Natural killer cell (primary cell): Measurements from ENCODE around the gene TNFAIP3. TPM values are rescaled to one million over a fixed set of nuclear protein-coding genes. Genes with fewer than 3 reads are reported as not detected.

Experiments
- ATAC-seq, 3 donors: fragments of 150-1000 bp in 2 of 3; fragments of 200-7000 bp in 1 of 3; cut with Tn5 transposase; 1 replicate in 1 of 3; 2 replicates in 2 of 3; pipeline ENCODE4 v1.10.0; 2021; ENCODE audit warnings: mild to moderate bottlenecking in 2 of 3, moderate library complexity in 2 of 3
- DNase-seq, 2 donors: peaks; one replicate each; pipeline versions ENCODE4 v3.0.0 to v3.0.0-alpha.2; 2013 to 2021; ENCODE audit warnings: mixed read lengths in 1 of 2
- H3K27ac ChIP-seq: one replicate; pipeline ENCODE4 v1.5.1; 2013; ENCODE audit warnings: mild to moderate bottlenecking, low read length
- H3K27me3 ChIP-seq: one replicate; pipeline ENCODE4 v1.6.1; 2013; ENCODE audit warnings: low read length; ENCODE audit not compliant: control insufficient read depth, insufficient read depth
- H3K36me3 ChIP-seq: one replicate; pipeline ENCODE4 v1.6.1; 2013; ENCODE audit warnings: low read length; ENCODE audit not compliant: control insufficient read depth, insufficient read depth
- H3K4me1 ChIP-seq: one replicate; pipeline ENCODE4 v1.6.1; 2013; ENCODE audit warnings: low read length; ENCODE audit not compliant: control insufficient read depth, insufficient read depth
- H3K4me3 ChIP-seq: one replicate; pipeline ENCODE4 v1.5.1; 2013; ENCODE audit warnings: low read length
- H3K9me3 ChIP-seq: one replicate; pipeline ENCODE4 v1.6.1; 2013; ENCODE audit warnings: low read length; ENCODE audit not compliant: control insufficient read depth, insufficient read depth
- H3K27ac Mint-ChIP-seq, 2 donors: one replicate each; pipeline ENCODE4 v1.8.0; 2022; ENCODE audit warnings: mild to moderate bottlenecking in 2 of 2, mixed read lengths in 2 of 2, moderate library complexity in 1 of 2
- H3K27me3 Mint-ChIP-seq, 2 donors: one replicate each; pipeline ENCODE4 v1.8.0; 2022; ENCODE audit warnings: low read depth in 2 of 2, mixed read lengths in 2 of 2
- H3K36me3 Mint-ChIP-seq: one replicate; pipeline ENCODE4 v1.8.0; 2022; ENCODE audit warnings: mixed read lengths
- H3K4me1 Mint-ChIP-seq, 2 donors: one replicate each; pipeline ENCODE4 v1.8.0; 2022; ENCODE audit warnings: mixed read lengths in 2 of 2
- H3K4me3 Mint-ChIP-seq: one replicate; pipeline ENCODE4 v1.8.0; 2022; ENCODE audit warnings: mild to moderate bottlenecking, moderate library complexity, mixed read lengths
- H3K9me3 Mint-ChIP-seq, 2 donors: one replicate each; pipeline ENCODE4 v1.8.0; 2022; ENCODE audit warnings: mixed read lengths in 2 of 2
- CTCF ChIP-seq: fragments of 200-600 bp; IDR thresholded peaks from one replicate; pipeline ENCODE4 v1.8.0; 2022; ENCODE audit warnings: antibody characterized with exemption
- WGBS: methylation state at CpG from one replicate; pipeline ENCODE4 v1.1.7; 2013; ENCODE audit warnings: missing lambda C conversion rate; ENCODE audit not compliant: insufficient coverage; 5-methylcytosine and 5-hydroxymethylcytosine counted together
- intact Hi-C: fragments of 100-400 bp; cut with micrococcal nuclease; formaldehyde crosslinking; loops from one replicate; pipeline ENCODE4 v1.14.2; 2022
- total RNA-seq, 4 donors: library from RNA; stranded (reverse); fragments of 120-200 nt in 1 of 4; gene quantifications; one replicate each; pipeline versions ENCODE4 v1.2.3 to v1.2.4, GENCODE V29; 2013 to 2022

TNFAIP3 gene
- total RNA-seq, 3 donors from 2014 or later (not counting 1 experiment from before 2014, with no cell fraction given), result 1,163 to 1,298 (median 1,241) TPM

GRCh38 chr6:137871831-137872454 is 4.9 kb downstream of the TNFAIP3 start:
- Histone ChIP-seq H3K4me3 (no peak overlapping the region), H3K4me1 (peaks cover 41% of the 10 kb centered on the region), H3K27ac (peak overlapping the region; percentile 41), H3K9me3 (no peaks in the 10 kb centered on the region), H3K36me3 (peaks cover 48% of the 10 kb centered on the region), H3K27me3 (no peaks in the 10 kb centered on the region)
- no peak for TF ChIP-seq CTCF
- Mint-ChIP-seq H3K4me1 (peaks cover 61 to 69% of the 10 kb centered on the region in 2 donors), H3K27ac (peak overlapping the region; percentile 96 to 98), H3K36me3 (peaks cover 47% of the 10 kb centered on the region), H3K4me3 (peak overlapping the region; percentile 98), H3K27me3 (no peaks in the 10 kb centered on the region), H3K9me3 (no peaks in the 10 kb centered on the region)
- ATAC-seq (no peak), DNase-seq (peak in 1 of 2 donors; percentile 44)
- WGBS, result no CpG with 5 or more reads among the region's 1 CpG
- intact Hi-C loops, result loop anchor here (5.0 kb wide), 1 partner anchor 55 kb away; no protein-coding TSS in a partner anchor

GRCh38 chr6:137872581-137873115 is 5.6 kb downstream of the TNFAIP3 start:
- TF ChIP-seq CTCF, result no peak
- no peaks in the 10 kb centered on the region for H3K9me3 ChIP-seq
- H3K27me3 ChIP-seq, result no peaks in the 10 kb centered on the region
- H3K4me3 ChIP-seq, result no peak overlapping the region
- ATAC-seq (no peak), DNase-seq (peak in 1 of 2 donors; percentile 38)
- Mint-ChIP-seq H3K9me3 (no peaks in the 10 kb centered on the region), H3K4me3 (peak overlapping the region; percentile 98), H3K36me3 (peaks cover 54% of the 10 kb centered on the region), H3K27me3 (no peaks in the 10 kb centered on the region), H3K27ac (peak overlapping the region; percentile 96 to 98), H3K4me1 (peaks cover 61 to 66% of the 10 kb centered on the region in 2 donors)
- H3K27ac ChIP-seq, result peak overlapping the region; percentile 41
- H3K4me1 ChIP-seq, result peaks cover 40% of the 10 kb centered on the region
- intact Hi-C loops, result loop anchor here (5.0 kb wide), 1 partner anchor 55 kb away; no protein-coding TSS in a partner anchor
- WGBS, result 65% methylated on average over 2 of the region's 2 CpGs
- peaks cover 54% of the 10 kb centered on the region for H3K36me3 ChIP-seq

GRCh38 chr6:137873273-137873762 is 6.3 kb downstream of the TNFAIP3 start:
- Mint-ChIP-seq H3K4me1 (peaks cover 55 to 66% of the 10 kb centered on the region in 2 donors), H3K27ac (peak overlapping the region; percentile 96 to 98), H3K9me3 (no peaks in the 10 kb centered on the region), H3K4me3 (peak overlapping the region; percentile 98), H3K27me3 (no peaks in the 10 kb centered on the region), H3K36me3 (peaks cover 61% of the 10 kb centered on the region)
- peak overlapping the region; percentile 41 for H3K27ac ChIP-seq
- H3K9me3 ChIP-seq, result no peaks in the 10 kb centered on the region
- H3K27me3 ChIP-seq, result no peaks in the 10 kb centered on the region
- peaks cover 61% of the 10 kb centered on the region for H3K36me3 ChIP-seq
- TF ChIP-seq CTCF, result no peak
- no peak overlapping the region for H3K4me3 ChIP-seq
- DNase-seq (peak in 1 of 2 donors; percentile 87), ATAC-seq (peak; percentile 66 to 73 (median 71))
- peaks cover 36% of the 10 kb centered on the region for H3K4me1 ChIP-seq
- intact Hi-C loops, result loop anchor here (5.0 kb wide), 1 partner anchor 54 kb away; no protein-coding TSS in a partner anchor
- 35% methylated on average over 6 of the region's 7 CpGs for WGBS
